Smooth muscle cell (in vitro differentiated cells): ENCODE results near the gene BTRC. TPM values are rescaled to one million over a fixed set of nuclear protein-coding genes. Genes with fewer than 3 reads are reported as not detected.
"Not testable (repeated sequence)": the region's sequence is repeated elsewhere in the genome, so short reads cannot be mapped to it uniquely, and the experiment has no call there.

ENCODE experiments used
- DNase-seq: peaks from one replicate; lab custom pipeline; 2025; ENCODE audit not compliant: unreplicated experiment; lab: John Stamatoyannopoulos, UW
- H2AFZ ChIP-seq: fragments of 200-600 bp; sonication (generic); 2 replicates; pipeline ENCODE4 v1.6.0; 2016; ENCODE audit warnings: antibody characterized with exemption, low read depth, mild to moderate bottlenecking
- H3F3A ChIP-seq: fragments of 200-600 bp; sonication (generic); 2 replicates; pipeline ENCODE4 v1.6.0; 2017; ENCODE audit warnings: antibody characterized with exemption, low read depth
- H3K27ac ChIP-seq: fragments of 200-600 bp; sonication (generic); 2 replicates; pipeline ENCODE4 v1.5.1; 2016; ENCODE audit warnings: low read depth, mild to moderate bottlenecking
- H3K27me3 ChIP-seq: fragments of 200-600 bp; sonication (generic); 2 replicates; pipeline ENCODE4 v1.6.1; 2016; ENCODE audit warnings: low read depth, mild to moderate bottlenecking
- H3K36me3 ChIP-seq: fragments of 200-600 bp; sonication (generic); 2 replicates; pipeline ENCODE4 v1.5.1; 2016; ENCODE audit warnings: low read depth
- H3K4me1 ChIP-seq: fragments of 200-600 bp; sonication (generic); 2 replicates; pipeline ENCODE4 v1.5.1; 2016; ENCODE audit warnings: low read depth
- H3K4me2 ChIP-seq: fragments of 200-600 bp; sonication (generic); 2 replicates; pipeline ENCODE4 v1.6.0; 2016; ENCODE audit warnings: mild to moderate bottlenecking
- H3K4me3 ChIP-seq: fragments of 200-600 bp; sonication (generic); 2 replicates; pipeline ENCODE4 v1.5.1; 2016; ENCODE audit warnings: mild to moderate bottlenecking
- H3K79me2 ChIP-seq: fragments of 200-600 bp; sonication (generic); 2 replicates; pipeline ENCODE4 v1.6.0; 2016; ENCODE audit warnings: low read depth, mild to moderate bottlenecking
- H3K9ac ChIP-seq: fragments of 200-600 bp; sonication (generic); 2 replicates; pipeline ENCODE4 v1.6.0; 2016; ENCODE audit warnings: low read depth
- H3K9me3 ChIP-seq: fragments of 200-600 bp; sonication (generic); replicated peaks from 2 replicates; pipeline ENCODE4 v1.5.1; 2016; ENCODE audit warnings: low read depth
- H4K20me1 ChIP-seq: fragments of 200-600 bp; sonication (generic); 2 replicates; pipeline ENCODE4 v1.6.0; 2016; ENCODE audit warnings: low read depth
- WGBS: methylation state at CpG from one replicate; pipeline ENCODE4 v1.1.7; 2016; ENCODE audit warnings: low lambda C conversion rate; 5-methylcytosine and 5-hydroxymethylcytosine counted together
- polyA plus RNA-seq: library from polyadenylated mRNA; unstranded; fragments of >200 nt; fragmentation: Nextera tagmentation; extraction: Ambion mirVana; gene quantifications from 2 replicates; pipeline ENCODE4 v1.2.1, GENCODE V29; 2016
- total RNA-seq: library from RNA; depleted of rRNA; stranded (reverse); fragments of >200 nt; gene quantifications from 2 replicates; pipeline ENCODE4 v1.2.3, GENCODE V29; 2014
- TF ChIP-seq, protein P1 (sequence below): fragments of 200-600 bp; sonication (generic); IDR thresholded peaks from 2 replicates; pipeline ENCODE4 v1.5.1; 2017; ENCODE audit warnings: borderline replicate concordance, mild to moderate bottlenecking, antibody characterized with exemption; ENCODE audit not compliant: insufficient read depth, poor library complexity, severe bottlenecking

The BTRC gene
- total and polyA plus RNA-seq, 2 experiments from 2014 or later, result 9.6 to 16.8 TPM

DNA sequence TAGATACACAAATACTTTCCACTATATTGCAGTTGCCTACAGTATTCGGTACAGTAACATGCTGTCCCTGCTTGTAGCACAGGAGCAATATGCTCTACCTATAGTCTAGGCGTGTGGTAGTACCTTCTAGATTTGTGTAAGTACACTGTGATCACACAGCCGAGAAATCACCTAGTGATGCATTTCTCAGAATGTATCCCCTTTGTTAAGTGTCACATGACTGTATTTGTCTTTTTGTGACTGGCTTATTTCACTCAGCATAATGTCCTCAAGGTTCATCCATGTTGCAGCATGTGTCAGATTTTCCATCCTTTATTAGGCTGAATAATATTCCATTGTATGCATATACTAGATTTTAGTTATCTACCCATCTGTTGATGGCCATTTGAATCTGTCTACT is 61.9 kb downstream of the BTRC start:
- H3K27ac ChIP-seq, result no peak overlapping the region
- H3K9ac ChIP-seq, result no peak overlapping the region
- H3F3A ChIP-seq, result no peaks in the 10 kb centered on the region
- no peak overlapping the region for H2AFZ ChIP-seq
- H3K4me1 ChIP-seq, result no peaks in the 10 kb centered on the region
- H3K27me3 ChIP-seq, result no peaks in the 10 kb centered on the region
- 92% methylated on average over 3 of the region's 3 CpGs for WGBS
- TF ChIP-seq, protein P1, sequence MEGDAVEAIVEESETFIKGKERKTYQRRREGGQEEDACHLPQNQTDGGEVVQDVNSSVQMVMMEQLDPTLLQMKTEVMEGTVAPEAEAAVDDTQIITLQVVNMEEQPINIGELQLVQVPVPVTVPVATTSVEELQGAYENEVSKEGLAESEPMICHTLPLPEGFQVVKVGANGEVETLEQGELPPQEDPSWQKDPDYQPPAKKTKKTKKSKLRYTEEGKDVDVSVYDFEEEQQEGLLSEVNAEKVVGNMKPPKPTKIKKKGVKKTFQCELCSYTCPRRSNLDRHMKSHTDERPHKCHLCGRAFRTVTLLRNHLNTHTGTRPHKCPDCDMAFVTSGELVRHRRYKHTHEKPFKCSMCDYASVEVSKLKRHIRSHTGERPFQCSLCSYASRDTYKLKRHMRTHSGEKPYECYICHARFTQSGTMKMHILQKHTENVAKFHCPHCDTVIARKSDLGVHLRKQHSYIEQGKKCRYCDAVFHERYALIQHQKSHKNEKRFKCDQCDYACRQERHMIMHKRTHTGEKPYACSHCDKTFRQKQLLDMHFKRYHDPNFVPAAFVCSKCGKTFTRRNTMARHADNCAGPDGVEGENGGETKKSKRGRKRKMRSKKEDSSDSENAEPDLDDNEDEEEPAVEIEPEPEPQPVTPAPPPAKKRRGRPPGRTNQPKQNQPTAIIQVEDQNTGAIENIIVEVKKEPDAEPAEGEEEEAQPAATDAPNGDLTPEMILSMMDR, result no peak
- no peak overlapping the region for H3K4me2 ChIP-seq
- H3K36me3 ChIP-seq, result no peaks in the 10 kb centered on the region
- H3K4me3 ChIP-seq, result no peak overlapping the region
- no peak for DNase-seq
- H3K9me3 ChIP-seq, result no peaks in the 10 kb centered on the region
- peaks cover 28% of the 10 kb centered on the region for H3K79me2 ChIP-seq
- peaks cover 87% of the 10 kb centered on the region for H4K20me1 ChIP-seq

DNA sequence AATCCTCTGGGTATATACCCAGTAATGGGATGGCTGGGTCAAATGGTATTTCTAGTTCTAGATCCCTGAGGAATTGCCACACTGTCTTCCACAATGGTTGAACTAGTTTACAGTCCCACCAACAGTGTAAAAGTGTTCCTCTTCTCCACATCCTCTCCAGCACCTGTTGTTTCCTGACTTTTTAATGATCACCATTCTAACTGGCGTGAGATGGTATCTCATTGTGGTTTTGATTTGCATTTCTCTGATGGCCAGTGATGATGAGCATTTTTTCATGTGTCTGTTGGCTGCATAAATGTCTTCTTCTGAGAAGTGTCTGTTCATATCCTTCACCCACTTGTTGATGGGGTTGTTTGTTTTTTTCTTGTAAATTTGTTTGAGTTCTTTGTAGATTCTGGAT is 68.0 kb downstream of the BTRC start:
- Histone ChIP-seq H4K20me1 (peaks cover 86% of the 10 kb centered on the region), H3K79me2 (peaks cover 34% of the 10 kb centered on the region)
- not testable (repeated sequence) for H3K36me3 ChIP-seq, H3F3A ChIP-seq, H3K27ac ChIP-seq, H3K4me1 ChIP-seq, H3K9ac ChIP-seq, H3K4me2 ChIP-seq, H2AFZ ChIP-seq, H3K27me3 ChIP-seq, H3K4me3 ChIP-seq, H3K9me3 ChIP-seq, DNase-seq
- WGBS, result 48% methylated on average over 1 of the region's 1 CpG

DNA sequence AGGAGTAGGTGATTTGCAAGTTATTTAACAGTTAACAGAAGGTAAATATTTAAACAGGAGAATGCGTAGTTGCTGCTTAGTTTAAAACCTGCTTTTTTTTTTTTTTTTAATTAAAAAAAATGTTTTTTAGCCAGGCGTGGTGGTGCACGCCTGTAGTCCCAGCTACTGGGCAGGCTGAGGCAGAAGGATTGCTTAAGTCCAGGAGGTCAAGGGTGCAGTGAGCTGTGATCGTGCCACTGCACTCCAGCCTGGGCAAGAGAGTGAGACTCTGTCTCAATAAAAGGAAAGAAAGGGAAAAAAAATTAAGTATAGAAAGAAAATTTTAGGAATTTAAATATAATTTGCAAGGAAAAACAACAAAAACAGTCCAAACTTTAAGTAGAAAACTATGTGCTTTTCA is 71.6 kb downstream of the BTRC start:
- 93% methylated on average over 4 of the region's 4 CpGs for WGBS
- H4K20me1 ChIP-seq, result peaks cover 85% of the 10 kb centered on the region
- no peak overlapping the region for H2AFZ ChIP-seq
- H3K4me3 ChIP-seq, result no peak overlapping the region
- no peak overlapping the region for H3K9ac ChIP-seq
- no peaks in the 10 kb centered on the region for H3F3A ChIP-seq
- H3K27ac ChIP-seq, result no peak overlapping the region
- TF ChIP-seq, protein P1, result no peak
- no peaks in the 10 kb centered on the region for H3K36me3 ChIP-seq
- no peaks in the 10 kb centered on the region for H3K4me1 ChIP-seq
- DNase-seq, result no peak
- H3K27me3 ChIP-seq, result no peaks in the 10 kb centered on the region
- H3K4me2 ChIP-seq, result no peak overlapping the region
- H3K79me2 ChIP-seq, result peaks cover 31% of the 10 kb centered on the region
- H3K9me3 ChIP-seq, result no peaks in the 10 kb centered on the region

DNA sequence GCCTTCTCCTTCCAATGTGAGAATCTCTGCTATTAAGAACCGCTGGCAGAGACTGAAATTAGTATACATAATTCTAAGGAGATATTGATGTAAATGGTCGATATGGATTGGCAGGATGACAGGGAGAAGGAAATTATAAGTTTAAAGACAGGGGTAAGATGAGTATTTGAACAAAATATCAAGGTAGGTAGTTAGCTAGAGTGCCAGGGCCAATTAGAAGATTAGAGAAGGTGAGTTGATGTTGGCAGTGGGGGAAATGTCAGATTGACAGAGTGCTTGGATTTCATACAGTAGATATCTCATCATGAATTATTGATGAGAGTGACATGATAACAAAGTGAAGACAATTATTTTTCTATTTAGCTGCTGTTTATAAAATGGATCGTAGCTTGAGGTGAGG is 74.1 kb downstream of the BTRC start:
- no peaks in the 10 kb centered on the region for H3K9me3 ChIP-seq
- TF ChIP-seq, protein P1, result no peak
- no peak overlapping the region for H3K9ac ChIP-seq
- no peaks in the 10 kb centered on the region for H3K27me3 ChIP-seq
- no peaks in the 10 kb centered on the region for H3K36me3 ChIP-seq
- peaks cover 95% of the 10 kb centered on the region for H4K20me1 ChIP-seq
- H2AFZ ChIP-seq, result no peak overlapping the region
- H3F3A ChIP-seq, result no peaks in the 10 kb centered on the region
- WGBS, result 96% methylated on average over 3 of the region's 3 CpGs
- H3K4me3 ChIP-seq, result no peak overlapping the region
- peaks cover 32% of the 10 kb centered on the region for H3K79me2 ChIP-seq
- H3K27ac ChIP-seq, result no peak overlapping the region
- no peaks in the 10 kb centered on the region for H3K4me1 ChIP-seq
- no peak for DNase-seq
- no peak overlapping the region for H3K4me2 ChIP-seq
